ENCODE data around the gene TPK1.

DNA sequence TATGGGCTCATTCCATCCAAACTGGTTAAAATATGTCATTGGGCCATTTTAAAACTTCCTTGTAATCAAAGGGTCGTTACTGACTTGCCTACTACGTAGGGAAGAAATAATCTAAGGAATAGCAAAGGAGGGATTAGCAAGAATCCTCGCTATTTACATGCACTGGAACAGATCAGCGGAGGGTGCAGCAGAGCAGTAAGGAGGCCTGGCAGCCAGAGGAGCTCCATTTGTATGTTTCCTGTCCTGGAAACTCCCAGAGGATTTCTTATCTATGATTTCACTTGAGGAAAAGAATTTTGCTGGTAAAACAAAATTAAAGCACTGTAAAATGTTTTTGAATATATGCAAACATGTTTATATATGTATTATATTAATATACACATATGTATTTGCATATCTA, 107.3 kb downstream of the TPK1 start:
- no peak for TF ChIP-seq GATA3 (IDR thresholded peaks at IDR 0.05; ENCODE audit: low read depth, low read length)
- TF ChIP-seq GATA2 (IDR thresholded peaks at IDR 0.05; ENCODE audit: low read depth, low read length), result no peak
